K562 (cell line): ENCODE results near the gene ZNF407. TPM values are rescaled to one million over a fixed set of nuclear protein-coding genes. Genes with fewer than 3 reads are reported as not detected.

ENCODE experiments used
- ATAC-seq: fragments of 200-7000 bp; cut with Tn5 transposase; 3 replicates; pipeline ENCODE4 v1.9.1; 2020; ENCODE audit warnings: moderate library complexity
- BruUV-seq: library from RNA; stranded (reverse); fragments of 400-500 nt; replicated peaks from 2 replicates; lab custom pipeline; 2021; lab: Mats Ljungman, UMichigan
- CTCF ChIA-PET: fragments of 300-600 bp; formaldehyde crosslinking; extraction: SDS; loops from one replicate; lab custom pipeline; 2021; ENCODE audit warnings: low intra/inter-chr PET ratio; lab: Yijun Ruan, JAX
- POLR2A ChIA-PET: fragments of 300-600, 350-650 bp; sonication (Branson Sonifier 250); formaldehyde crosslinking; extraction: SDS; loops from one replicate; lab custom pipeline; 2021; ENCODE audit warnings: antibody characterized with exemption, inconsistent platforms; lab: Yijun Ruan, JAX
- DNase-seq, 4 experiments: peaks; one replicate each; pipeline versions ENCODE4 v3.0.0 to v3.0.0-alpha.2; 2011 to 2018; ENCODE audit warnings: low spot score in 3 of 4, mixed read lengths in 3 of 4; ENCODE audit errors: extremely low read depth in 1 of 4
- FAIRE-seq: peaks from 2 replicates; lab custom pipeline; 2011; peaks lifted over from hg19 to GRCh38; lab: Jason Lieb, UNC
- H2AFZ ChIP-seq: 2 replicates; pipeline ENCODE4 v1.6.0; 2011; ENCODE audit warnings: low read depth, low read length, control low read depth, inconsistent platforms
- H3K27ac ChIP-seq: fragments of 200-600 bp; 3 replicates; pipeline ENCODE4 v1.8.0; 2011; ENCODE audit warnings: low read depth, mild to moderate bottlenecking, control low read depth, inconsistent platforms, low read length, moderate library complexity, mixed read lengths; ENCODE audit errors: extremely low read depth
- H3K27me3 ChIP-seq, 2 experiments: fragments of 300-600 bp in 1 of 2; 2 replicates in 1 of 2; 3 replicates in 1 of 2; pipeline versions ENCODE4 v1.6.0 to v1.8.0; 2011; ENCODE audit warnings: inconsistent platforms in 2 of 2, low read length in 2 of 2, mild to moderate bottlenecking in 1 of 2, mixed read lengths in 1 of 2, moderate library complexity in 1 of 2; ENCODE audit not compliant: control insufficient read depth in 2 of 2, insufficient read depth in 2 of 2
- H3K36me3 ChIP-seq: fragments of 300-600 bp; 3 replicates; pipeline ENCODE4 v1.8.0; 2011; ENCODE audit warnings: mild to moderate bottlenecking, low read length, inconsistent platforms; ENCODE audit not compliant: control insufficient read depth, insufficient read depth
- H3K4me1 ChIP-seq, 2 experiments: fragments of 200-600 bp in 1 of 2; replicated peaks in 1 of 2; 2 replicates in 1 of 2; 3 replicates in 1 of 2; pipeline versions ENCODE4 v1.5.1 to v1.8.0; 2011; ENCODE audit warnings: inconsistent platforms in 2 of 2, low read length in 2 of 2, mild to moderate bottlenecking in 1 of 2, mixed read lengths in 1 of 2, moderate library complexity in 1 of 2; ENCODE audit not compliant: control insufficient read depth in 2 of 2, insufficient read depth in 2 of 2
- H3K4me2 ChIP-seq: 2 replicates; pipeline ENCODE4 v1.6.1; 2011; ENCODE audit warnings: low read length, control low read depth, inconsistent platforms, mixed read lengths; ENCODE audit not compliant: insufficient read depth
- H3K4me3 ChIP-seq: fragments of 200-600 bp; sonication (generic), shearing (Covaris generic); 2 replicates; pipeline ENCODE4 v1.5.1; 2016; ENCODE audit warnings: control low read depth, inconsistent platforms
- H3K79me2 ChIP-seq: fragments of 200-600 bp; 3 replicates; pipeline ENCODE4 v1.8.0; 2011; ENCODE audit warnings: low read length, inconsistent platforms; ENCODE audit not compliant: control insufficient read depth, insufficient read depth
- H3K9ac ChIP-seq, 2 experiments: 2 replicates each; pipeline versions ENCODE4 v1.6.0 to v1.6.1; 2011; ENCODE audit warnings: low read depth in 2 of 2, low read length in 2 of 2, control low read depth in 1 of 2, inconsistent platforms in 1 of 2, mild to moderate bottlenecking in 1 of 2, mixed read lengths in 1 of 2; ENCODE audit not compliant: insufficient read depth in 1 of 2
- H3K9me1 ChIP-seq: one replicate; pipeline ENCODE4 v1.6.0; 2011; ENCODE audit warnings: inconsistent platforms, mild to moderate bottlenecking, low read length, moderate library complexity; ENCODE audit not compliant: control insufficient read depth, insufficient read depth
- H3K9me3 ChIP-seq: replicated peaks from 2 replicates; pipeline ENCODE4 v1.5.1; 2011; ENCODE audit warnings: low read depth, low read length, inconsistent platforms; ENCODE audit not compliant: control insufficient read depth, insufficient read depth
- H4K20me1 ChIP-seq: replicated peaks from 2 replicates; pipeline ENCODE4 v1.6.1; 2011; ENCODE audit warnings: low read length, inconsistent platforms, mixed read lengths; ENCODE audit not compliant: control insufficient read depth, insufficient read depth
- ARID3A ChIP-seq: IDR thresholded peaks from 2 replicates; pipeline ENCODE4 v1.6.1; 2012; ENCODE audit warnings: low read depth, low read length, improper control_type of control experiment, borderline replicate concordance
- CSDE1 ChIP-seq, 2 experiments: fragments of 450-650 bp; IDR thresholded peaks; 2 replicates each; pipeline ENCODE4 v1.6.1; 2016; ENCODE audit warnings: mild to moderate bottlenecking in 1 of 2
- DDX20 ChIP-seq: fragments of 450-650 bp; IDR thresholded peaks from 2 replicates; pipeline ENCODE4 v1.6.1; 2016; ENCODE audit warnings: missing genetic modification characterization, low read depth, mild to moderate bottlenecking, missing compliant biosample characterization, moderate library complexity
- FOXJ2 ChIP-seq: fragments of 200-800 bp; sonication (Bioruptor generic); IDR thresholded peaks from 2 replicates; pipeline ENCODE4 v1.6.1; 2016; ENCODE audit warnings: missing genetic modification characterization, missing compliant biosample characterization
- GATA2 ChIP-seq: sonication (generic); formaldehyde crosslinking; IDR thresholded peaks from 2 replicates; pipeline ENCODE4 v1.4.0; 2020; ENCODE audit warnings: mild to moderate bottlenecking, missing genetic modification reagents
- HOXB6 ChIP-seq: fragments of 250-450 bp; sonication (Bioruptor Pico); IDR thresholded peaks from 2 replicates; pipeline ENCODE4 v1.5.1; 2022; ENCODE audit warnings: mild to moderate bottlenecking, borderline replicate concordance
- IRF9 ChIP-seq: fragments of 450-650 bp; IDR thresholded peaks from 2 replicates; pipeline ENCODE4 v1.6.1; 2016; ENCODE audit warnings: missing biosample characterization, missing genetic modification characterization
- NR4A1 ChIP-seq, 2 experiments: fragments of 250-450 bp in 1 of 2; fragments of 450-650 bp in 1 of 2; sonication (Bioruptor Pico) in 1 of 2; IDR thresholded peaks; 2 replicates each; pipeline versions ENCODE4 v1.4.0 to v1.6.1; 2016 to 2020; ENCODE audit warnings: mild to moderate bottlenecking in 2 of 2, missing compliant biosample characterization in 1 of 2, missing genetic modification characterization in 1 of 2, moderate library complexity in 1 of 2
- SAFB ChIP-seq: fragments of 200-400 bp; formaldehyde crosslinking; IDR thresholded peaks from 2 replicates; pipeline ENCODE4 v1.6.1; 2017; ENCODE audit warnings: low read depth, low read length, borderline replicate concordance
- TCF7L2 ChIP-seq: fragments of 150-350 bp; IDR thresholded peaks from 2 replicates; pipeline ENCODE4 v1.6.1; 2016; ENCODE audit warnings: low read depth, mild to moderate bottlenecking, low read length, moderate library complexity
- TRIM28 ChIP-seq: fragments of 450-650 bp; IDR thresholded peaks from 2 replicates; pipeline ENCODE4 v1.6.1; 2017
- ZBTB12 ChIP-seq: fragments of 250-450 bp; sonication (Bioruptor Pico); IDR thresholded peaks from 2 replicates; pipeline ENCODE4 v1.4.0; 2020
- ZBTB9 ChIP-seq: fragments of 450-650 bp; formaldehyde crosslinking; IDR thresholded peaks from 2 replicates; pipeline ENCODE4 v1.4.0; 2020; ENCODE audit warnings: mild to moderate bottlenecking, moderate library complexity
- ZNF431 ChIP-seq: sonication (generic); formaldehyde crosslinking; IDR thresholded peaks from 2 replicates; pipeline ENCODE4 v1.8.0; 2022; ENCODE audit warnings: mild to moderate bottlenecking, missing genetic modification reagents
- ZNF717 ChIP-seq: fragments of 250-450 bp; sonication (Bioruptor Pico); IDR thresholded peaks from 2 replicates; pipeline ENCODE4 v1.5.0; 2021
- ZNF75A ChIP-seq: fragments of 450-650 bp; formaldehyde crosslinking; IDR thresholded peaks from 2 replicates; pipeline ENCODE4 v1.4.0; 2020; ENCODE audit warnings: mild to moderate bottlenecking
- WGBS: fragments of 100-300 bp; shearing (Covaris generic); methylation state at CpG from one replicate; pipeline ENCODE4 v1.1.6; 2016; ENCODE audit warnings: low coverage, mixed read lengths; ENCODE audit not compliant: insufficient coverage; ENCODE audit errors: missing lambda C conversion rate; 5-methylcytosine and 5-hydroxymethylcytosine counted together
- in situ Hi-C: fragments of 300-500 bp; cut with MboI; formaldehyde crosslinking; loops from 4 replicates; pipeline ENCODE4 v1.15.0; 2018; ENCODE audit warnings: inconsistent platforms, mixed read lengths
- intact Hi-C: fragments of 100-400 bp; cut with micrococcal nuclease; formaldehyde crosslinking; loops from 2 replicates; pipeline ENCODE4 v1.14.2; 2022
- polyA plus RNA-seq, 8 experiments: library from polyadenylated mRNA; depleted of rRNA in 4 of 8; stranded (reverse) in 5 of 8; unstranded in 3 of 8; fragments of >200 nt; fragmentation: Nextera tagmentation in 2 of 8; fragmentation: Illumina TruSeq in 1 of 8; extraction: Ambion mirVana in 2 of 8; extraction: Trizol in 1 of 8; gene quantifications; 2 replicates each; pipeline versions ENCODE4 v1.2.1 to v1.2.3, GENCODE V29; 2011 to 2014; ENCODE audit warnings: inconsistent platforms in 1 of 8, missing spikeins in 1 of 8
- total RNA-seq, 7 experiments: library from RNA; depleted of rRNA in 6 of 7; stranded (reverse); fragments of >200 nt in 6 of 7; fragmentation: Illumina TruSeq in 2 of 7; extraction: Trizol in 2 of 7; gene quantifications; 2 replicates each; pipeline versions ENCODE4 v1.2.1 to v1.2.3, GENCODE V29; 2011 to 2021; ENCODE audit warnings: low replicate concordance in 1 of 7

ZNF407 gene
- total and polyA plus RNA-seq, 9 of the 15 experiments (the other 6 are each of a cell fraction or from before 2014, with no cell fraction given): 0.21 to 5.4 (median 2.3) TPM

DNA sequence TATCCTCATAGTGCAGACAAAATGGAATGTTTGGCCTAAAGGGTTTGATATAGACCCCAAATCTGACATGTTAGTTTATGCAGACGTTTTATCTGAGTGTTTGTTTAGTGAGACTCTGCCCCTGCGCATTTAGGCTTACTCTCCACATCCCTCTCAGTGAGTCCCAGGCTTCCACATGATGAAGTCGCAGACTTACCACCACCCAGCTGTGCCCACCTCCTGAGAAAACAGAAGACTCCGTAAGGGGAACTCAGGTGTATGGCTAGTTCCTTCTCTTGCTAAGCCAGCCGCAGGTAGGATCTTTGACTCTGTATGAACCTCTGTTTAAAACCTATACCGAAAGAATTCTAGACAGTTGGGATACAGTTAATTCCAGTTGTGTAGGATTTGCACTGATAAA, 338.7 kb downstream of the ZNF407 start:
- no peak for TF ChIP-seq CSDE1 (IDR thresholded peaks at IDR 0.05)
- TF ChIP-seq ARID3A: no peak
- no peak for TF ChIP-seq ZNF717
- no peak for TF ChIP-seq HOXB6 (CRISPR knock-in tag)
- TF ChIP-seq ZNF75A (CRISPR knock-in tag): no peak
- no peak for TF ChIP-seq SAFB
- no peak for TF ChIP-seq TRIM28
- TF ChIP-seq ZNF431: no peak
- no peak for TF ChIP-seq TCF7L2
- TF ChIP-seq FOXJ2 (tag): no peak
- TF ChIP-seq IRF9 (tag): no peak
- TF ChIP-seq NR4A1 (CRISPR knock-in tag; IDR thresholded peaks at IDR 0.05): no peak
- TF ChIP-seq NR4A1 (tag; IDR thresholded peaks at IDR 0.05): no peak
- no peak for TF ChIP-seq GATA2 (CRISPR knock-in tag)
- no peak for TF ChIP-seq ZBTB9 (CRISPR knock-in tag)
- no peak for TF ChIP-seq DDX20 (tag)
- no peak for TF ChIP-seq ZBTB12 (CRISPR knock-in tag)
- Histone ChIP-seq H3K36me3 (no peaks in the 10 kb centered on the region), H3K27ac (no peak overlapping the region), H3K79me2 (no peaks in the 10 kb centered on the region), H3K9ac (no peak overlapping the region), H3K9me3 (no peaks in the 10 kb centered on the region), H3K27me3 (no peaks in the 10 kb centered on the region), H3K4me2 (no peak overlapping the region), H3K9me1 (no peaks in the 10 kb centered on the region), H4K20me1 (no peaks in the 10 kb centered on the region), H3K4me3 (no peak overlapping the region), H3K4me1 (no peaks in the 10 kb centered on the region), H2AFZ (no peak overlapping the region)
- POLR2A ChIA-PET: no interaction called here
- WGBS: 65% methylated on average over 6 of the region's 6 CpGs
- in situ Hi-C loops (no loop called here), intact Hi-C loops (no loop called here)
- no peak for DNase-seq
- FAIRE-seq: no peak
- CTCF ChIA-PET: no interaction called here
- ATAC-seq: no peak
- BruUV-seq: no TSS peak
